Left ventricle myocardium inferior (tissue), 1 donor: ENCODE results near the gene LZTS3. TPM values are rescaled to one million over a fixed set of nuclear protein-coding genes. Genes with fewer than 3 reads are reported as not detected.
"Not testable (repeated sequence)": the region's sequence is repeated elsewhere in the genome, so short reads cannot be mapped to it uniquely, and the experiment has no call there.

ENCODE experiments used
- DNase-seq: peaks from one replicate; pipeline ENCODE4 v3.0.0-alpha.2; 2020
- H3K27ac ChIP-seq: fragments of 200-600 bp; replicated peaks from 2 replicates; pipeline ENCODE4 v1.8.0; 2021
- H3K27me3 ChIP-seq: fragments of 200-600 bp; 2 replicates; pipeline ENCODE4 v1.8.0; 2021; ENCODE audit warnings: low read depth
- H3K36me3 ChIP-seq: fragments of 200-600 bp; 2 replicates; pipeline ENCODE4 v1.8.0; 2021
- H3K4me1 ChIP-seq: fragments of 200-600 bp; 2 replicates; pipeline ENCODE4 v1.8.0; 2021
- H3K4me3 ChIP-seq: fragments of 200-600 bp; 2 replicates; pipeline ENCODE4 v1.8.0; 2021; ENCODE audit warnings: mild to moderate bottlenecking, moderate library complexity
- H3K9me3 ChIP-seq: fragments of 200-600 bp; replicated peaks from 2 replicates; pipeline ENCODE4 v1.8.0; 2021
- CTCF ChIP-seq: fragments of 200-600 bp; IDR thresholded peaks from 2 replicates; pipeline ENCODE4 v1.8.0; 2021; ENCODE audit warnings: antibody characterized with exemption, mild to moderate bottlenecking, borderline replicate concordance
- intact Hi-C: fragments of 100-400 bp; cut with micrococcal nuclease; formaldehyde crosslinking; loops from one replicate; pipeline ENCODE4 v1.11.0; 2022
- total RNA-seq: library from RNA; stranded (reverse); fragmentation: NEBNext Ultra II Directional; extraction: Animal tissue kit (Norgen Biotek cat#: 25700); gene quantifications from one replicate; pipeline ENCODE4 v1.2.1, GENCODE V29; 2021
- donor health status: DM: no; HTN: yes; CAD: no; lungs with severe emphysema.

Gene LZTS3
- total RNA-seq, 1 donor from 2014 or later = 13.4 TPM

- Histone ChIP-seq H3K4me1 (peaks cover 7% of the 10 kb centered on the region), H3K36me3 (peaks cover 21% of the 10 kb centered on the region)
- intact Hi-C loops = no loop called here
Measured at GRCh38 chr20:3121955-3122610, 51.3 kb downstream of the LZTS3 start.

GRCh38 chr20:3121271-3121911 lies 52.0 kb downstream of the LZTS3 start:
- H3K27me3 ChIP-seq = no peaks in the 10 kb centered on the region
- H3K4me1 ChIP-seq = peaks cover 5% of the 10 kb centered on the region
- H3K36me3 ChIP-seq = peaks cover 21% of the 10 kb centered on the region
- no peaks in the 10 kb centered on the region for H3K9me3 ChIP-seq
- no peak for DNase-seq
- intact Hi-C loops = no loop called here
- TF ChIP-seq CTCF = no peak
- no peak overlapping the region for H3K4me3 ChIP-seq
- no peak overlapping the region for H3K27ac ChIP-seq

More at GRCh38 chr20:3121955-3122610, 51.3 kb downstream of the LZTS3 start:
- TF ChIP-seq CTCF = no peak
- H3K27me3 ChIP-seq = no peaks in the 10 kb centered on the region
- no peak for DNase-seq
- H3K27ac ChIP-seq = no peak overlapping the region
- H3K9me3 ChIP-seq = no peaks in the 10 kb centered on the region
- H3K4me3 ChIP-seq = no peak overlapping the region

- no peaks in the 10 kb centered on the region for H3K27me3 ChIP-seq
- H3K4me1 ChIP-seq = peaks cover 15% of the 10 kb centered on the region
- intact Hi-C loops = loop anchor here (10.0 kb wide), 1 partner anchor 64 kb away; no protein-coding TSS in a partner anchor
- H3K27ac ChIP-seq = no peak overlapping the region
- H3K9me3 ChIP-seq = no peaks in the 10 kb centered on the region
- no peak for DNase-seq
- H3K4me3 ChIP-seq = no peak overlapping the region
- H3K36me3 ChIP-seq = peaks cover 21% of the 10 kb centered on the region
- TF ChIP-seq CTCF = no peak
Measured at GRCh38 chr20:3119044-3119443, 54.3 kb downstream of the LZTS3 start.

GRCh38 chr20:3117839-3118379 lies 55.4 kb downstream of the LZTS3 start:
- intact Hi-C loops = loop anchor here (10.0 kb wide), 1 partner anchor 63 kb away; no protein-coding TSS in a partner anchor
- H3K9me3 ChIP-seq, H3K27me3 ChIP-seq: not testable (repeated sequence)
- TF ChIP-seq CTCF = peak; percentile 75
- peaks cover 25% of the 10 kb centered on the region for H3K36me3 ChIP-seq
- peak; percentile 59 for DNase-seq
- peak overlapping the region; percentile 66 for H3K27ac ChIP-seq
- H3K4me3 ChIP-seq = peak overlapping the region; percentile 34
- H3K4me1 ChIP-seq = peaks cover 15% of the 10 kb centered on the region

- intact Hi-C loops = loop anchor here (10.0 kb wide), 1 partner anchor 62 kb away; no protein-coding TSS in a partner anchor
- no peak for TF ChIP-seq CTCF
- H3K9me3 ChIP-seq = no peaks in the 10 kb centered on the region
- no peak overlapping the region for H3K4me3 ChIP-seq
- DNase-seq = no peak
- peaks cover 9% of the 10 kb centered on the region for H3K36me3 ChIP-seq
- H3K4me1 ChIP-seq = peaks cover 15% of the 10 kb centered on the region
- no peak overlapping the region for H3K27ac ChIP-seq
- no peaks in the 10 kb centered on the region for H3K27me3 ChIP-seq
Measured at GRCh38 chr20:3116341-3116740, 57.0 kb downstream of the LZTS3 start.
